GM19467 (cell line): ENCODE results near the gene HEG1.
"Not testable (repeated sequence)": the region's sequence is repeated elsewhere in the genome, so short reads cannot be mapped to it uniquely, and the experiment has no call there.

Experiments
- ATAC-seq: cut with Tn5 transposase; IDR thresholded peaks from one replicate; pipeline ENCODE4 v1.9.1; 2021; ENCODE audit warnings: mild to moderate bottlenecking, moderate library complexity; ENCODE audit not compliant: unreplicated experiment

The HEG1 gene

DNA sequence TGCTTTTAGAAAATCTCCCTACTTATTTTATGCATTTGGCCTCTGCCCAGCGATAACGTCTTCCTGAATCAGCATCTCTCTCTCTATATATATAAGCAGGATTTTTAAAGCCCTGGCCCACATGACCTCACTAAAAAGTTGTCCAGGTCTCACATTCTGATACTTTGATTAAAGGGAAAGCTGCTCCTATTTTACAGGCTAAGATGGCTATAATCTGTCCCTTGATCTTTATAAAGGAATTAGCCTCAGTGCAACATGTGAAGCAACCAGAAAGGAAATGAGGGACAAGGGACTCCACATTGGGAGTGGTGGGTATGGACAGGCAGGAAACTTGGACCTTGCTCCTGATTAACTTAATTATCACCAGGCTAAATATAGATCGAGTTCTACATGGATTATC is 95.7 kb downstream of the HEG1 start:
- ATAC-seq = no peak

- not testable (repeated sequence) for ATAC-seq
Measured at GRCh38 chr3:124957951-124958350, 97.8 kb downstream of the HEG1 start.

GRCh38 chr3:124952282-124952855 is 103.4 kb downstream of the HEG1 start:
- no peak for ATAC-seq

- ATAC-seq = no peak
Measured at GRCh38 chr3:124951511-124952281, 104.1 kb downstream of the HEG1 start.

DNA sequence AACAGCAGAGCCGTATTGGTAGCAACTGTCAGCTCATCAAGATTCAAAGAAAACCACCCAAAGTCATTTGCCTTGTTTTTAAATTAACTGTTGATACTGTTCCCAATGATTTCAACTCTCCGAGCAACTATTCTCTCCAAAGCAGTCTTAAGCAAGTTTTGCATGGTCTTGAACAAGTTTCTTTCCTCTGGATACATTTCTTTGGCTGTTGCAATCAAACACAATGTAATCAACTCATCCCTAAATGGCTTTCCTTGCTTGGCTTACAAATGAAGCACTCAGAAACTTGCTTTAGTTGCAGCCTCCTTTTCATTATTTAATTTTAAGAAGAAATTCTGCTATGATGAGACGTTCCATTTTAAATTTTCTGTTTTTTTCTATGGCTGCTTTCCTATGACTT is 105.8 kb downstream of the HEG1 start:
- no peak for ATAC-seq

DNA sequence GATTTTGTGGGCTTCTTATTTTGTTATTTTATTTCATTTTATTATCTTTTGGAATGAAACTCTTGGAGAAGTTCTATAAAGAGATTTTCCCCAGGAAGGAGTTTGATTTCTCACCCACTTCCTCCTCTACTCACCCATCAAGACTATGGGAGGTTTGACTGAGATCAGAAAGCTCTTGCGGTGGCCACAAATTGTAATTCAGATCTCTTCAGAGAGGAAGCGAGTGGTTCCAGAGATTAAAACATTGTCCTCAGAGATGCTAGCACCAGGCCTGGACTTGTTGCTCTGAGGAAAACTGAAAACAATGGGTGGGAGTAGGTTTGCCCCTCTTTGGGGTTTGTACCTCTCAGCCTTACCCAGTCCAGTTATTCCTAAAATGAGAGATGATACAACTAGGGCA is 113.2 kb downstream of the HEG1 start:
- no peak for ATAC-seq

- ATAC-seq = no peak
Measured at GRCh38 chr3:124941771-124942170, 114.0 kb downstream of the HEG1 start.

GRCh38 chr3:124939661-124940060 is 116.1 kb downstream of the HEG1 start:
- ATAC-seq = no peak

DNA sequence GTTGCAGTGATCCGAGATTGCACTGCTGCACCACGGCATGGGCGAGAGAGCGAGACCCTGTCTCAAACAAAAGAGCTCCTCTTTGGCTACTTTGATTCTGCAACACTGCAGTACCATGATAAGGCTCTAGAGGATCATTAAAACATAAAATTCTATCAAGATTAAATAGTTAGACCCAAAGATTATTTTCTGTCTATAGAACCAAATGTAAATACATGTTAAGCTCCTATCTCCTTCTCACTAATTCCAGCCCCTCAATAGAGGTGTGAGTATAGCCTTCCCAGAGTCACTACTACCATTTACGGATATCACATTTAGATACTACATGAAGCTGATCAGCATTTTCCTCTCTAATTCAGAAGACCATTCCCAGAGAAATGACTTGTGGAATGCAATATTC is 116.9 kb downstream of the HEG1 start:
- ATAC-seq = no peak

- no peak for ATAC-seq
Measured at GRCh38 chr3:124937049-124937448, 118.7 kb downstream of the HEG1 start.

- no peak for ATAC-seq
Measured at GRCh38 chr3:124935794-124936542, 119.8 kb downstream of the HEG1 start.

DNA sequence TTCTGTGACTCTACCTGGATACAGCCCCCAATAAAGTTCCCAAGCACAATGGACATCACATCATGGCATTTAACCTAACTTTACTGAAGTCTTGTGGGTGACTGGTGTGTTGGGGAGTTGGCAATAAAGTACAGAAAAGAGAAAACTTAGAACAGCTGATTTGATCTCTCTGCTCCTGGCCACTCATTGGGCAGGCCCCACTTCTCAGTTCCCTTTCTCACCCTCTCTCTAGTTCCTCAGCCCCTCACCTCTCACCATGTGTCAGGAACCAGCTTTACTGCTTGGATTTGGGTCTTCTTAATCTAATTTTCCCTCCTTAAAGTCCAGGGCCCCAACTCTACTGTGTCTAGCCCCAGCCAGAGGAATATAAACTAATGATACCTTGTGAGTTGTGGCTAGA is 120.5 kb downstream of the HEG1 start:
- no peak for ATAC-seq

GRCh38 chr3:124934577-124934976 is 121.2 kb downstream of the HEG1 start, which contains the start of gene MUC13:
Gene MUC13 (minus strand): TSS chr3:124934751. CDS start chr3:124934712, 39 bp downstream.
- ATAC-seq = no peak

DNA sequence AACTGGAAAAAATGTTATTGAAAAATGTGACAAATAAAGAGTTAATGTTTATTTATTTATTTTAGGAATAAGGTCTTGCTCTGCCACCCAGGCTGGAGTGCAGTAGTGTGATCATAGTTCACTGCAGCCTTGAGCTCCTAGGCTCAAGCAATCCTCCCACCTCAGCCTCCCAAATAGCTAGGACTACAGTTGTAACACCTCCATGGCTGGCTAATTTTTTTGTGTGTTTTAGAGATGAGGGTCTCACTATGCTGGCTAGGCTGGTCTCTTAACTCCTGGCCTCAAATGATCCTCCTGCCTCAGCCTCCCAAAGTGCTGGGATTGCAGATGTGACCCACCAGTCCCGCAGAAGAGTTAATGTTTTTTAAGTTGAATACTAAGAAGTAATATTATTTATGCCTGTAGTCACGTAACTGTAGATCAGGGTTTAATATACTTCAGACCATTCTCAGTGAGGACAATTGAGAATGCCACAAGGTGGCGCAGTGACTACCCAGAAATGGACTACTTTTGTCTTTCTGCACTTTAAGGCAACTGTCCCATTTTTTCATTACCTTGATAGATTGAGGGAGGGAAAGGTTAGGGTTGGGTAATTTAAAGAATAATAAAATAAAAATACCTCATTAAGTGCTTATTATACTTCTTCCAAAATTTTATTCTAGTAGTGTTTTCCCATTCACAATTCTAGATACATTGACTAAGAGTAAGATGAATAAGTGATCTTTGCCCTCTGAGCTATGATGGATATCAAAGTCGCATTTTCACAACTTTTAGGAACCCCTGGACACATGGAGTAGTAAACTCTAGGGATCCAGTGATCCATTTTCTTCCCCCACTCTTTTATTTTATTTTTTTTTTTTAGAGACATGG is 127.2 kb downstream of the HEG1 start:
- ATAC-seq = no peak

DNA sequence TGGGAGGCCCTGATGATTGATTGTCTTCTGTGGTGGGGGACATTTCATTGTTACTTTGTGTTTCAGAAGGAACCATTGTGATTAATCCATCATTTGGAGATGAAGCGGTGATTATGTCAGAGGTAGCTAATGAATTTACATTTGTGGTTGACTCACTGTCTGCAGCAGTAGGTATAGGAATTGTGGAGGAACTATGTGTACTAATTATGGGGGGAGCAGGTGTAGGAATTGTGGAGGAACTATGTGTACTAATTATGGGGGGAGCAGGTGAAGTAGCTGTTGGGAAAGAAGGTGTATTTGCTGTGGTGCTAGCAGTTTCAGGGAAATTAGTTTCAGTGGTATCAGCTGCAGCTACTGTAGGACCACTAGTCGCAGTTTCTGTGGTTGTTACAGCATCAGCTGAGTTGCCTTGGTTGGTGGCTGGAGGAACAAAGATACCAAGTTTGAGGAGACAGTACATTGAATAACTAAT is 128.2 kb downstream of the HEG1 start:
- peak; percentile 55 for ATAC-seq

- ATAC-seq = no peak
Measured at GRCh38 chr3:124926426-124927101, 129.2 kb downstream of the HEG1 start.

DNA sequence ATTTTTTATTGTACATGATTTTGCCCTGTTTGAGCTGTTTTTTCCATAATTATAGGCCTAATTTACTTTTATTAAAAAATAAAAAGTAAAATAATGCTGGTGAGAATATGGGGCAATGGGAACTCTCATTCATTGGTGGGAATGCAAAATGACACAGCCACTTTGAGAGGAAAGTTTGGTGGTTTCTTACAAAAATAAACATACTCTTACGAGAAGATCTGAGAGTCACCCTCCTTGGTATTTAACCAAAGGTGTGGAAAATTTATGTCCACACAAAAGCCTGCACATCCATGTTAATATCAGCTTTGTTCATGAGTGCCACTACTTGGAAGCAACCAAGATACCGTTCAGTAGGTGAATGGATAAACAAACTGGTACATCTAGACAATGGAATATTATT is 131.1 kb downstream of the HEG1 start:
- no peak for ATAC-seq

- no peak for ATAC-seq
Measured at GRCh38 chr3:124923833-124924232, 132.0 kb downstream of the HEG1 start.

DNA sequence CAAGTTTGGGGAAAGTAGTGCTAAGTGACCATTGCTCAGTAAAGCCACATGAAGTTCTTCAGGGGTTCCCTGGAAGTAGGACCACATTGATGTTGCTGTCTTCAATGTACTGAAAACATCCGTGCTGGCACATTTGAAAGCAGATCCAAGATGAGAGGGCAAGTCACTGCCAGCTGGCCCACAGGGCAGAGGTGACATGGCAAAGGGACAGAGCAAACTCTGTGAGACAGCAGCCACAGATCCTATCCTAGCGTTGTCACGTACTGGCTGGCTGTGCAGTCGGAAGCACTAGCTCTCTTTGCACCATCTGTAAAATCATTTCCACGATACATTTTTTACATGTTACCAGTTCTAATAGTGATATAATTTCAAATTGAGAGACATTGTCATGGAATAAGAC is 135.1 kb downstream of the HEG1 start:
- no peak for ATAC-seq

GRCh38 chr3:124919756-124920155 is 136.0 kb downstream of the HEG1 start:
- no peak for ATAC-seq
